SK-N-MC (cell line): ENCODE results near the gene PRPS1.
"Not testable (repeated sequence)": the region's sequence is repeated elsewhere in the genome, so short reads cannot be mapped to it uniquely, and the experiment has no call there.

Experiments used
- DNase-seq: peaks from one replicate; pipeline ENCODE4 v3.0.0-alpha.2; 2011; ENCODE audit warnings: low read depth, low spot score
- H3K27ac ChIP-seq: fragments of 200-600 bp; sonication (generic); 2 replicates; pipeline ENCODE4 v1.5.1; 2016; ENCODE audit warnings: mixed run types
- H3K36me3 ChIP-seq: fragments of 200-600 bp; sonication (generic); 2 replicates; pipeline ENCODE4 v1.6.1; 2017; ENCODE audit warnings: antibody characterized with exemption, low read length, mixed read lengths; ENCODE audit not compliant: insufficient read depth
- H3K4me3 ChIP-seq: fragments of 200-600 bp; sonication (generic); 2 replicates; pipeline ENCODE4 v1.5.1; 2016
- H3K9ac ChIP-seq: fragments of 200-600 bp; sonication (generic); 2 replicates; pipeline ENCODE4 v1.8.0; 2017; ENCODE audit warnings: mixed run types, mixed read lengths; ENCODE audit not compliant: insufficient read length
- H3K9me3 ChIP-seq: fragments of 200-600 bp; sonication (generic); 2 replicates; pipeline ENCODE4 v1.6.1; 2017; ENCODE audit warnings: low read depth, mild to moderate bottlenecking, antibody characterized with exemption, low read length, moderate library complexity, mixed read lengths
- EZH2 ChIP-seq: fragments of 200-600 bp; sonication (generic); IDR thresholded peaks from one replicate; pipeline ENCODE4 v1.6.1; 2017; ENCODE audit warnings: antibody characterized with exemption
- FOXP2 ChIP-seq: optimal IDR thresholded peaks from 2 replicates; pipeline ENCODE3; 2011; ENCODE audit warnings: mild to moderate bottlenecking, moderate library complexity; ENCODE audit not compliant: insufficient read depth; ENCODE audit errors: extremely low read length, control extremely low read depth
- POLR2AphosphoS5 ChIP-seq: IDR thresholded peaks from 2 replicates; pipeline ENCODE4 v1.6.1; 2012; ENCODE audit warnings: mild to moderate bottlenecking, low read depth, low read length, borderline replicate concordance

The PRPS1 gene

GRCh38 chrX:107667426-107667825 is 39.1 kb downstream of the PRPS1 start:
- no peak overlapping the region for H3K27ac ChIP-seq
- no peak overlapping the region for H3K9ac ChIP-seq
- no peak for DNase-seq
- no peaks in the 10 kb centered on the region for H3K36me3 ChIP-seq
- no peak for TF ChIP-seq POLR2AphosphoS5
- TF ChIP-seq FOXP2: no peak
- no peak for TF ChIP-seq EZH2
- no peak overlapping the region for H3K4me3 ChIP-seq
- H3K9me3 ChIP-seq: no peaks in the 10 kb centered on the region

- DNase-seq, H3K27ac ChIP-seq, H3K36me3 ChIP-seq, H3K9ac ChIP-seq, H3K9me3 ChIP-seq, H3K4me3 ChIP-seq: not testable (repeated sequence)
These were observed 40.4 kb downstream of the PRPS1 start for GRCh38 chrX:107668710-107669109.

- no peak overlapping the region for H3K4me3 ChIP-seq
- no peak overlapping the region for H3K9ac ChIP-seq
- H3K27ac ChIP-seq: no peak overlapping the region
- no peaks in the 10 kb centered on the region for H3K36me3 ChIP-seq
- H3K9me3 ChIP-seq: no peaks in the 10 kb centered on the region
- no peak for DNase-seq
- no peak for TF ChIP-seq POLR2AphosphoS5
- no peak for TF ChIP-seq EZH2
- TF ChIP-seq FOXP2: no peak
These were observed 41.0 kb downstream of the PRPS1 start for GRCh38 chrX:107669261-107669660.

GRCh38 chrX:107669885-107670628 is 41.7 kb downstream of the PRPS1 start:
- TF ChIP-seq POLR2AphosphoS5 (no peak), FOXP2 (no peak)
- no peaks in the 10 kb centered on the region for H3K36me3 ChIP-seq
- DNase-seq: no peak
- H3K9me3 ChIP-seq: no peaks in the 10 kb centered on the region
- no peak overlapping the region for H3K27ac ChIP-seq
- no peak overlapping the region for H3K9ac ChIP-seq
- no peak overlapping the region for H3K4me3 ChIP-seq

- H3K27ac ChIP-seq, H3K4me3 ChIP-seq, H3K9me3 ChIP-seq, H3K36me3 ChIP-seq, DNase-seq, H3K9ac ChIP-seq: not testable (repeated sequence)
These were observed 42.9 kb downstream of the PRPS1 start for GRCh38 chrX:107671256-107671655.

- Histone ChIP-seq H3K9ac (no peak overlapping the region), H3K36me3 (no peaks in the 10 kb centered on the region), H3K9me3 (no peaks in the 10 kb centered on the region), H3K4me3 (no peak overlapping the region), H3K27ac (no peak overlapping the region)
- no peak for DNase-seq
- no peak for TF ChIP-seq FOXP2
- TF ChIP-seq EZH2: no peak
- TF ChIP-seq POLR2AphosphoS5: no peak
These were observed 44.7 kb downstream of the PRPS1 start for GRCh38 chrX:107672955-107673378.

GRCh38 chrX:107673431-107673830 is 45.1 kb downstream of the PRPS1 start:
- Histone ChIP-seq H3K9me3 (no peaks in the 10 kb centered on the region), H3K9ac (no peak overlapping the region), H3K27ac (peak overlapping the region; percentile 28; the same call in 1 of the 2 replicates), H3K36me3 (no peaks in the 10 kb centered on the region), H3K4me3 (no peak overlapping the region)
- no peak for TF ChIP-seq FOXP2
- no peak for TF ChIP-seq EZH2
- TF ChIP-seq POLR2AphosphoS5: no peak
- no peak for DNase-seq

GRCh38 chrX:107673933-107674479 is 45.7 kb downstream of the PRPS1 start:
- no peak overlapping the region for H3K9ac ChIP-seq
- TF ChIP-seq EZH2: no peak
- no peak for TF ChIP-seq POLR2AphosphoS5
- TF ChIP-seq FOXP2: no peak
- no peak for DNase-seq
- peak overlapping the region; percentile 42; the same call in 1 of the 2 replicates for H3K4me3 ChIP-seq
- no peak overlapping the region for H3K27ac ChIP-seq
- no peaks in the 10 kb centered on the region for H3K36me3 ChIP-seq
- H3K9me3 ChIP-seq: no peaks in the 10 kb centered on the region

GRCh38 chrX:107674480-107675364 is 46.4 kb downstream of the PRPS1 start:
- TF ChIP-seq EZH2 (no peak), POLR2AphosphoS5 (no peak), FOXP2 (no peak)
- Histone ChIP-seq H3K27ac (no peak overlapping the region), H3K9ac (no peak overlapping the region)

More at GRCh38 chrX:107674480-107675364, 46.4 kb downstream of the PRPS1 start:
- DNase-seq: no peak
- Histone ChIP-seq H3K36me3 (no peaks in the 10 kb centered on the region), H3K9me3 (no peaks in the 10 kb centered on the region), H3K4me3 (peak overlapping the region; percentile 42)
